GM23338 (cell line): Measurements from ENCODE around the gene RAPGEF5. TPM values are rescaled to one million over a fixed set of nuclear protein-coding genes. Genes with fewer than 3 reads are reported as not detected.

Source experiments
- ATAC-seq: fragments of 200-7000 bp; cut with Tn5 transposase; 3 replicates; pipeline ENCODE4 v1.9.1; 2020
- DNase-seq: peaks from one replicate; pipeline ENCODE4 v3.0.0-alpha.2; 2015; ENCODE audit warnings: low spot score
- H2AFZ ChIP-seq: fragments of 200-600 bp; sonication (generic); 2 replicates; pipeline ENCODE4 v1.8.0; 2016; ENCODE audit warnings: antibody characterized with exemption, mild to moderate bottlenecking, moderate library complexity
- H3F3A ChIP-seq: fragments of 200-600 bp; sonication (generic); replicated peaks from 2 replicates; pipeline ENCODE4 v1.8.0; 2017; ENCODE audit warnings: antibody characterized with exemption, mixed run types, low read depth
- H3K27ac ChIP-seq: fragments of 200-600 bp; sonication (generic); 2 replicates; pipeline ENCODE4 v1.6.1; 2016; ENCODE audit warnings: low read depth
- H3K27me3 ChIP-seq: fragments of 200-600 bp; sonication (generic); 2 replicates; pipeline ENCODE4 v1.8.0; 2016; ENCODE audit warnings: mild to moderate bottlenecking, mixed run types, moderate library complexity; ENCODE audit not compliant: insufficient read depth
- H3K36me3 ChIP-seq: fragments of 200-600 bp; sonication (generic); 2 replicates; pipeline ENCODE4 v1.8.0; 2016; ENCODE audit warnings: mild to moderate bottlenecking; ENCODE audit not compliant: insufficient read depth
- H3K4me1 ChIP-seq: fragments of 200-600 bp; sonication (generic); 2 replicates; pipeline ENCODE4 v1.8.0; 2016; ENCODE audit warnings: mild to moderate bottlenecking, moderate library complexity; ENCODE audit not compliant: insufficient read depth
- H3K4me2 ChIP-seq: fragments of 200-600 bp; sonication (generic); 2 replicates; pipeline ENCODE4 v1.7.1; 2017; ENCODE audit warnings: mixed run types
- H3K4me3 ChIP-seq: fragments of 200-600 bp; sonication (generic); 2 replicates; pipeline ENCODE4 v1.6.1; 2016; ENCODE audit warnings: mixed run types
- H3K79me2 ChIP-seq: fragments of 200-600 bp; sonication (generic); replicated peaks from 2 replicates; pipeline ENCODE4 v1.8.0; 2017; ENCODE audit warnings: mild to moderate bottlenecking; ENCODE audit not compliant: insufficient read depth
- H3K9me2 ChIP-seq: fragments of 200-600 bp; sonication (generic); 2 replicates; pipeline ENCODE4 v1.8.0; 2017; ENCODE audit not compliant: insufficient read depth
- H4K20me1 ChIP-seq: fragments of 200-600 bp; sonication (generic); replicated peaks from 2 replicates; pipeline ENCODE4 v1.8.0; 2017; ENCODE audit warnings: mild to moderate bottlenecking; ENCODE audit not compliant: insufficient read depth
- H3K27ac Mint-ChIP-seq: 2 replicates; pipeline ENCODE4 v1.8.0; 2020; ENCODE audit warnings: inconsistent platforms, mild to moderate bottlenecking, moderate library complexity, mixed read lengths
- H3K27me3 Mint-ChIP-seq: 3 replicates; pipeline ENCODE4 v1.8.0; 2022; ENCODE audit warnings: low read depth, mild to moderate bottlenecking, moderate library complexity, mixed read lengths, inconsistent platforms; ENCODE audit not compliant: insufficient read depth, poor library complexity
- H3K36me3 Mint-ChIP-seq: 3 replicates; pipeline ENCODE4 v1.8.0; 2021; ENCODE audit warnings: low read depth, mild to moderate bottlenecking, inconsistent platforms, moderate library complexity, mixed read lengths
- H3K4me1 Mint-ChIP-seq: 3 replicates; pipeline ENCODE4 v1.8.0; 2020; ENCODE audit warnings: mild to moderate bottlenecking, inconsistent platforms, mixed read lengths
- H3K4me3 Mint-ChIP-seq: 3 replicates; pipeline ENCODE4 v1.8.0; 2021; ENCODE audit warnings: moderate library complexity, mild to moderate bottlenecking, inconsistent platforms, mixed read lengths
- H3K9me3 Mint-ChIP-seq: 3 replicates; pipeline ENCODE4 v1.8.0; 2020; ENCODE audit warnings: moderate library complexity, mild to moderate bottlenecking, inconsistent platforms, mixed read lengths
- EZH2 ChIP-seq: fragments of 200-600 bp; sonication (generic); IDR thresholded peaks from one replicate; pipeline ENCODE4 v1.8.0; 2017; ENCODE audit warnings: antibody characterized with exemption, mild to moderate bottlenecking, low read depth; ENCODE audit not compliant: unreplicated experiment
- EZH2phosphoT487 ChIP-seq: fragments of 200-600 bp; sonication (generic); IDR thresholded peaks from one replicate; pipeline ENCODE4 v1.8.1; 2018; ENCODE audit warnings: antibody characterized with exemption; ENCODE audit not compliant: unreplicated experiment
- POLR2AphosphoS5 ChIP-seq: IDR thresholded peaks from 2 replicates; pipeline ENCODE4 v1.6.1; 2016; ENCODE audit warnings: antibody characterized with exemption, low read depth
- REST ChIP-seq: IDR thresholded peaks from one replicate; pipeline ENCODE4 v1.6.1; 2018; ENCODE audit warnings: antibody characterized with exemption; ENCODE audit not compliant: unreplicated experiment
- ZNF331 ChIP-seq: fragments of 250-450 bp; sonication (Bioruptor Pico); IDR thresholded peaks from 2 replicates; pipeline ENCODE4 v1.5.0; 2020; ENCODE audit warnings: low read depth, mild to moderate bottlenecking, moderate library complexity
- polyA plus RNA-seq: library from polyadenylated mRNA; unstranded; fragments of >200 nt; fragmentation: Nextera tagmentation; extraction: Ambion mirVana; gene quantifications from 2 replicates; pipeline ENCODE4 v1.2.1, GENCODE V29; 2016
- total RNA-seq: library from RNA; depleted of rRNA; stranded (reverse); fragments of >200 nt; shearing (Covaris generic); gene quantifications from 2 replicates; pipeline ENCODE4 v1.2.3, GENCODE V29; 2014
- TF ChIP-seq, protein P1 (sequence below): fragments of 250-450 bp; sonication (Bioruptor Pico); IDR thresholded peaks from 2 replicates; pipeline ENCODE4 v1.5.0; 2020; ENCODE audit warnings: mild to moderate bottlenecking, moderate library complexity
- TF ChIP-seq, protein P2 (sequence below): IDR thresholded peaks from 2 replicates; pipeline ENCODE4 v1.6.1; 2016; ENCODE audit warnings: antibody characterized with exemption

The RAPGEF5 gene
- total and polyA plus RNA-seq, 2 experiments from 2014 or later = 6.3 to 13.1 TPM

DNA sequence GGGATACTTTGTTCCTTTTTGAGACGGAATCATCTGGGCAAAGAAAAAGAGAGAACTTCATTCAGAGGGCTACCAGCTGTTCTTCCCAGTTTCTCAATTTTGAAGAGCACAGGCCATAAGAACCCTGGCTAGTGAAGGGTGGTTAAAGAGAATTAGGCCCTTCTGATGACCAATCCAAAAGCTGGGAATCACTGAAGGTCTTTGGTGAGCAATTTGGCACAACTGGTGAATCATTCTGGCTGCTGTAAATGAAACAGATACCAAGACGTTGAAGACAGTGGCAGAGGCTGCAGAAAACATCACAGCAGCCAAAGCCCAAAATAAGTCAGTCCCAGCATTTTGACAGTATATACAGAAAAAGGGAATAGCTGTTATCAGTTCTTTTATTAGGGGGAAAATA, 5.1 kb downstream of the RAPGEF5 start:
- ATAC-seq = no peak
- no peak for DNase-seq
- H3K4me2 ChIP-seq = no peak overlapping the region

More for the DNA sequence above, 5.1 kb downstream of the RAPGEF5 start:
- Histone ChIP-seq H3K27me3 (peaks cover 5% of the 10 kb centered on the region; the same call in 1 of the 2 replicates), H3K4me1 (peaks cover 26% of the 10 kb centered on the region), H3K36me3 (no peaks in the 10 kb centered on the region), H3F3A (no peaks in the 10 kb centered on the region), H3K27ac (no peak overlapping the region), H2AFZ (no peak overlapping the region), H3K4me3 (no peak overlapping the region), H4K20me1 (no peaks in the 10 kb centered on the region; the same call in 1 of the 2 replicates), H3K79me2 (peaks cover 87% of the 10 kb centered on the region), H3K9me2 (no peaks in the 10 kb centered on the region)
- H3K27ac Mint-ChIP-seq = no peak overlapping the region; the same call in 1 of the 2 replicates
- H3K4me1 Mint-ChIP-seq = peaks cover 42% of the 10 kb centered on the region
- H3K36me3 Mint-ChIP-seq = peaks cover 29% of the 10 kb centered on the region
- peaks cover 2% of the 10 kb centered on the region for H3K27me3 Mint-ChIP-seq
- no peak overlapping the region for H3K4me3 Mint-ChIP-seq
- no peak for TF ChIP-seq POLR2AphosphoS5
- no peak for TF ChIP-seq ZNF331 (CRISPR knock-in tag)
- no peak for TF ChIP-seq EZH2
- TF ChIP-seq, protein P1, sequence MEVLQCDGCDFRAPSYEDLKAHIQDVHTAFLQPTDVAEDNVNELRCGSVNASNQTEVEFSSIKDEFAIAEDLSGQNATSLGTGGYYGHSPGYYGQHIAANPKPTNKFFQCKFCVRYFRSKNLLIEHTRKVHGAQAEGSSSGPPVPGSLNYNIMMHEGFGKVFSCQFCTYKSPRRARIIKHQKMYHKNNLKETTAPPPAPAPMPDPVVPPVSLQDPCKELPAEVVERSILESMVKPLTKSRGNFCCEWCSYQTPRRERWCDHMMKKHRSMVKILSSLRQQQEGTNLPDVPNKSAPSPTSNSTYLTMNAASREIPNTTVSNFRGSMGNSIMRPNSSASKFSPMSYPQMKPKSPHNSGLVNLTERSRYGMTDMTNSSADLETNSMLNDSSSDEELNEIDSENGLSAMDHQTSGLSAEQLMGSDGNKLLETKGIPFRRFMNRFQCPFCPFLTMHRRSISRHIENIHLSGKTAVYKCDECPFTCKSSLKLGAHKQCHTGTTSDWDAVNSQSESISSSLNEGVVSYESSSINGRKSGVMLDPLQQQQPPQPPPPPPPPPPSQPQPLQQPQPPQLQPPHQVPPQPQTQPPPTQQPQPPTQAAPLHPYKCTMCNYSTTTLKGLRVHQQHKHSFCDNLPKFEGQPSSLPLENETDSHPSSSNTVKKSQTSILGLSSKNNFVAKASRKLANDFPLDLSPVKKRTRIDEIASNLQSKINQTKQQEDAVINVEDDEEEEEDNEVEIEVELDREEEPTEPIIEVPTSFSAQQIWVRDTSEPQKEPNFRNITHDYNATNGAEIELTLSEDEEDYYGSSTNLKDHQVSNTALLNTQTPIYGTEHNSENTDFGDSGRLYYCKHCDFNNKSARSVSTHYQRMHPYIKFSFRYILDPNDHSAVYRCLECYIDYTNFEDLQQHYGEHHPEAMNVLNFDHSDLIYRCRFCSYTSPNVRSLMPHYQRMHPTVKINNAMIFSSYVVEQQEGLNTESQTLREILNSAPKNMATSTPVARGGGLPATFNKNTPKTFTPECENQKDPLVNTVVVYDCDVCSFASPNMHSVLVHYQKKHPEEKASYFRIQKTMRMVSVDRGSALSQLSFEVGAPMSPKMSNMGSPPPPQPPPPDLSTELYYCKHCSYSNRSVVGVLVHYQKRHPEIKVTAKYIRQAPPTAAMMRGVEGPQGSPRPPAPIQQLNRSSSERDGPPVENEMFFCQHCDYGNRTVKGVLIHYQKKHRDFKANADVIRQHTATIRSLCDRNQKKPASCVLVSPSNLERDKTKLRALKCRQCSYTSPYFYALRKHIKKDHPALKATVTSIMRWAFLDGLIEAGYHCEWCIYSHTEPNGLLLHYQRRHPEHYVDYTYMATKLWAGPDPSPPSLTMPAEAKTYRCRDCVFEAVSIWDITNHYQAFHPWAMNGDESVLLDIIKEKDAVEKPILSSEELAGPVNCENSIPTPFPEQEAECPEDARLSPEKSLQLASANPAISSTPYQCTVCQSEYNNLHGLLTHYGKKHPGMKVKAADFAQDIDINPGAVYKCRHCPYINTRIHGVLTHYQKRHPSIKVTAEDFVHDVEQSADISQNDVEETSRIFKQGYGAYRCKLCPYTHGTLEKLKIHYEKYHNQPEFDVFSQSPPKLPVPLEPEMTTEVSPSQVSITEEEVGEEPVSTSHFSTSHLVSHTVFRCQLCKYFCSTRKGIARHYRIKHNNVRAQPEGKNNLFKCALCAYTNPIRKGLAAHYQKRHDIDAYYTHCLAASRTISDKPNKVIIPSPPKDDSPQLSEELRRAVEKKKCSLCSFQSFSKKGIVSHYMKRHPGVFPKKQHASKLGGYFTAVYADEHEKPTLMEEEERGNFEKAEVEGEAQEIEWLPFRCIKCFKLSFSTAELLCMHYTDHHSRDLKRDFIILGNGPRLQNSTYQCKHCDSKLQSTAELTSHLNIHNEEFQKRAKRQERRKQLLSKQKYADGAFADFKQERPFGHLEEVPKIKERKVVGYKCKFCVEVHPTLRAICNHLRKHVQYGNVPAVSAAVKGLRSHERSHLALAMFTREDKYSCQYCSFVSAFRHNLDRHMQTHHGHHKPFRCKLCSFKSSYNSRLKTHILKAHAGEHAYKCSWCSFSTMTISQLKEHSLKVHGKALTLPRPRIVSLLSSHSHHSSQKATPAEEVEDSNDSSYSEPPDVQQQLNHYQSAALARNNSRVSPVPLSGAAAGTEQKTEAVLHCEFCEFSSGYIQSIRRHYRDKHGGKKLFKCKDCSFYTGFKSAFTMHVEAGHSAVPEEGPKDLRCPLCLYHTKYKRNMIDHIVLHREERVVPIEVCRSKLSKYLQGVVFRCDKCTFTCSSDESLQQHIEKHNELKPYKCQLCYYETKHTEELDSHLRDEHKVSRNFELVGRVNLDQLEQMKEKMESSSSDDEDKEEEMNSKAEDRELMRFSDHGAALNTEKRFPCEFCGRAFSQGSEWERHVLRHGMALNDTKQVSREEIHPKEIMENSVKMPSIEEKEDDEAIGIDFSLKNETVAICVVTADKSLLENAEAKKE (CRISPR knock-in tag) = no peak
- TF ChIP-seq, protein P2, sequence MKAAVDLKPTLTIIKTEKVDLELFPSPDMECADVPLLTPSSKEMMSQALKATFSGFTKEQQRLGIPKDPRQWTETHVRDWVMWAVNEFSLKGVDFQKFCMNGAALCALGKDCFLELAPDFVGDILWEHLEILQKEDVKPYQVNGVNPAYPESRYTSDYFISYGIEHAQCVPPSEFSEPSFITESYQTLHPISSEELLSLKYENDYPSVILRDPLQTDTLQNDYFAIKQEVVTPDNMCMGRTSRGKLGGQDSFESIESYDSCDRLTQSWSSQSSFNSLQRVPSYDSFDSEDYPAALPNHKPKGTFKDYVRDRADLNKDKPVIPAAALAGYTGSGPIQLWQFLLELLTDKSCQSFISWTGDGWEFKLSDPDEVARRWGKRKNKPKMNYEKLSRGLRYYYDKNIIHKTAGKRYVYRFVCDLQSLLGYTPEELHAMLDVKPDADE = no peak
- no peak for TF ChIP-seq EZH2phosphoT487
- TF ChIP-seq REST = no peak
- peaks cover 14% of the 10 kb centered on the region; the same call in 2 of the 3 replicates for H3K9me3 Mint-ChIP-seq
